Endothelial cell (in vitro differentiated cells): ENCODE results near the gene ADAMTS2. TPM values are rescaled to one million over a fixed set of nuclear protein-coding genes. Genes with fewer than 3 reads are reported as not detected.
A peak's percentile ranks its signal among the peaks of the same experiment; 100 is the strongest.

Source experiments
- DNase-seq: peaks from one replicate; pipeline ENCODE4 v3.0.0; 2021; ENCODE audit warnings: low spot score
- H3K27ac Mint-ChIP-seq: one replicate; pipeline ENCODE4 v1.8.0; 2021; ENCODE audit warnings: mixed read lengths, inconsistent platforms; ENCODE audit not compliant: unreplicated experiment
- H3K27me3 Mint-ChIP-seq: one replicate; pipeline ENCODE4 v1.8.0; 2021; ENCODE audit warnings: mild to moderate bottlenecking, moderate library complexity, mixed read lengths, inconsistent platforms; ENCODE audit not compliant: unreplicated experiment
- H3K36me3 Mint-ChIP-seq: one replicate; pipeline ENCODE4 v1.8.0; 2021; ENCODE audit warnings: mild to moderate bottlenecking, low read depth, mixed read lengths, inconsistent platforms; ENCODE audit not compliant: unreplicated experiment
- H3K4me1 Mint-ChIP-seq: one replicate; pipeline ENCODE4 v1.8.0; 2021; ENCODE audit warnings: mild to moderate bottlenecking, mixed read lengths, inconsistent platforms; ENCODE audit not compliant: unreplicated experiment
- H3K4me3 Mint-ChIP-seq: one replicate; pipeline ENCODE4 v1.8.0; 2021; ENCODE audit warnings: mild to moderate bottlenecking, mixed read lengths, inconsistent platforms; ENCODE audit not compliant: unreplicated experiment
- H3K9me3 Mint-ChIP-seq: one replicate; pipeline ENCODE4 v1.8.0; 2021; ENCODE audit warnings: mixed read lengths, inconsistent platforms; ENCODE audit not compliant: unreplicated experiment
- total RNA-seq: library from RNA; stranded (reverse); fragmentation: NEBNext Ultra II Directional; extraction: Animal tissue kit (Norgen Biotek cat#: 25700); gene quantifications from one replicate; pipeline ENCODE4 v1.2.1, GENCODE V29; 2021; ENCODE audit not compliant: unreplicated experiment
- TF ChIP-seq, protein P1 (sequence below): fragments of 200-600 bp; sonication (generic); IDR thresholded peaks from one replicate; pipeline ENCODE4 v1.5.0; 2021; ENCODE audit warnings: antibody characterized with exemption; ENCODE audit not compliant: unreplicated experiment

The ADAMTS2 gene
- total RNA-seq, 1 donor from 2014 or later, result 1.5 TPM

DNA sequence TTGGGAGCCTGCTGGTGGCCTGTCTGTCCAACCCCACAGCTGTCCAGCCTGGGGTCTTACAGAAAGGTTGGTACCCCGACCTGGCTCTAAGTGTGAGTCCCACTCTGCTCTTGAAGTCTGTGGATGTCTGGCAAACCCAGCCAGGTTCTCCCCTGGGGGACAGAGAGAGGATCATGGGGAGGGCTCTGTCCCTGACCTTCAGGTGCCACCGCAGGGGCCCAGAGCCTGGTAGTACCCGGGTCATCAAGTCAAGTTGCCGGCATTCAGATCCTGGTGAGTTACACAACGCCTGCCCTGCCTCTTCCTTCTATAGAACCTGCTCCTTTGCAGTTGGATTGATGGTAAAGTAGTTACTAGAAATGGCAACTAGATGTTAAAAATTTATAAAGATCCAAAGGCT, 66.7 kb downstream of the ADAMTS2 start:
- Mint-ChIP-seq H3K4me3 (no peak overlapping the region), H3K27me3 (peaks cover 5% of the 10 kb centered on the region), H3K4me1 (peaks cover 16% of the 10 kb centered on the region), H3K9me3 (no peaks in the 10 kb centered on the region), H3K36me3 (no peaks in the 10 kb centered on the region), H3K27ac (no peak overlapping the region)
- DNase-seq, result no peak
- TF ChIP-seq, protein P1, sequence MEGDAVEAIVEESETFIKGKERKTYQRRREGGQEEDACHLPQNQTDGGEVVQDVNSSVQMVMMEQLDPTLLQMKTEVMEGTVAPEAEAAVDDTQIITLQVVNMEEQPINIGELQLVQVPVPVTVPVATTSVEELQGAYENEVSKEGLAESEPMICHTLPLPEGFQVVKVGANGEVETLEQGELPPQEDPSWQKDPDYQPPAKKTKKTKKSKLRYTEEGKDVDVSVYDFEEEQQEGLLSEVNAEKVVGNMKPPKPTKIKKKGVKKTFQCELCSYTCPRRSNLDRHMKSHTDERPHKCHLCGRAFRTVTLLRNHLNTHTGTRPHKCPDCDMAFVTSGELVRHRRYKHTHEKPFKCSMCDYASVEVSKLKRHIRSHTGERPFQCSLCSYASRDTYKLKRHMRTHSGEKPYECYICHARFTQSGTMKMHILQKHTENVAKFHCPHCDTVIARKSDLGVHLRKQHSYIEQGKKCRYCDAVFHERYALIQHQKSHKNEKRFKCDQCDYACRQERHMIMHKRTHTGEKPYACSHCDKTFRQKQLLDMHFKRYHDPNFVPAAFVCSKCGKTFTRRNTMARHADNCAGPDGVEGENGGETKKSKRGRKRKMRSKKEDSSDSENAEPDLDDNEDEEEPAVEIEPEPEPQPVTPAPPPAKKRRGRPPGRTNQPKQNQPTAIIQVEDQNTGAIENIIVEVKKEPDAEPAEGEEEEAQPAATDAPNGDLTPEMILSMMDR, result no peak

DNA sequence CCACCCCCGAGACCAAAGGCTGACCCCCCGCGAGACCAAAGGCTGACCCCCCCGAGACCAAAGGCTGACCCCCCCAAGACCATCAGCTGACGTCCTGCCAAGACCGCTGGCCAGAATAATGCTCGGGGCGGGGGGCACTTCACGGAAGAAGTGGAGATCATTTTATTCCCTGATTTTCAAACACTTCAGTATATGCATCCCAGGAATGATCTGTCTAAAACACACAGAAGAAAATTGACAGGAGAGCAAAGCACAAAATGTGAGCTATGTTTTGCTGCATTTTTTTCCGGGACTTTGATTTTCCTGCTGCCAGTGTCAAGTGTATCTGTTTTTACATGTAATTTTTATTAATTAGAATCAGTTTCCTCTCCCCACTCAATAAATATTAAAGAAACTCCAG, 67.1 kb downstream of the ADAMTS2 start:
- H3K4me3 Mint-ChIP-seq, result no peak overlapping the region
- H3K9me3 Mint-ChIP-seq, result no peaks in the 10 kb centered on the region
- peaks cover 16% of the 10 kb centered on the region for H3K4me1 Mint-ChIP-seq
- peaks cover 5% of the 10 kb centered on the region for H3K27me3 Mint-ChIP-seq
- TF ChIP-seq, protein P1, result no peak
- H3K36me3 Mint-ChIP-seq, result no peaks in the 10 kb centered on the region
- no peak for DNase-seq
- no peak overlapping the region for H3K27ac Mint-ChIP-seq

DNA sequence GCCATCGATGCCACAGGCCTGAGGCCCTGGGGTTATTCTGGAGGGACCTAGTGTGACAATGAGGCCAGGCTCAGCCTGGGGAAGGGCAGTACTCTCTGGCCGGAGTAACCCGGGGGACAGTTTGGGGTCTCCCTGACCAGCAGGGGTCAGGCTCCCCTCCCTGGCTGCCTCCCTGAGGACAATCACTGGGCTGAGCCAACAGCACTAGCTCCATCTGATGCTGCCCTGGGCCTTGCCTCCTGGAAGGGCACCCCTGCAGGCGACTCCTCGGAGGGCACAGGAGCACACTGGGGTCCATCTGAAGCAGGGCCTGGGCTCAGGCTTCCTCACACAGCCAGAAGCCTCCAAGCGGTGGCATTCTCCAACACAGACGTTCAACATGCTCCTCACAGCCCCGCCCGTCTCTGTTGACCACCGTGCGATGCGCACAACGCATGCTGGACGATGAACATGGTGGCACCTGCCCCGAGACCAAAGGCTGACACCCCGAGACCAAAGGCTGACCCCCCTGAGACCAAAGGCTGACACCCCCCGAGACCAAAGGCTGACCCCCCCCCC, 68.3 kb downstream of the ADAMTS2 start:
- TF ChIP-seq, protein P1, result peak; percentile 13

DNA sequence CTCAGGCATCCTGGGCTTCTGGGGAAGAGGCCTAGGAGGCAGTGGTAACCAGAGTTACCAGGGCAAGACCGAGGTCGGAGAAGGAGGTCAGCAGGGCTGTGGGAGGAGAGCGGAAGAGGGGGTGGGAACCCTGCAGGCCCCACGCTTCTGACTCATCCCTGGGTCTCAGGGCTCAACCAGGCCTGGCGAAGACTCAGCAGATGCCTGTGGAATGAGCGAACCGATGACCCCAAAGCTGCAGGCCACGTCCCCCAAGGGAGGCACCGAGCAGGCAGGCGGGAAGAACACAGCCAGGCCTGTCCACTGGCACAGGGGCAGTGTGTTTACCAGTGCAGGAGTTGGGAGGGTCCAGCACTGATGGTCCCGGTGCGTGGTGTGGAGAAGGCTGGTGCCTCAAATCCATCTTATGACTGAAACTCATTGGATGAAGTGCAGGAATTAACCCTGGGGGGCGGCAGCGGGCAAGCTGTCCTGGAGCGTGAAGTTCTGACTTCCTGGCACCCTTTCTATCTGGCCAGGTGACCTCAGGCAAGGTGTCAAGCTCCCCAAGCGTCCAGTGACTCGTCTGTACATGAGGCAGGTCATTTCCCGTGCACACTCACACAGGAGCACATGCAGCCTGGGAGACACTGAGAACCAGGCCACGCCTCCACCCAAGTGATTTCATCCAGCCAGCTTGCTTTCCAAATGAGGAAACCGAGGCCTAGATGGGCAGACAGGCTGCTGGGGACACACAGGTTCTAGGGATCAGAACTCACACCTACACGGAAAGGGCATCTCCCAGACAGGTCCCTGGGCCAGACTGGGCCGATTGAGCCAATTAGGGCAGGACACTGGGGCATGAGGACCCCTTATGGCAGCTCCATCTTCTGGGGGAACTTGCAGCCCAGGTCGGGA, 69.1 kb downstream of the ADAMTS2 start:
- no peak for DNase-seq
- TF ChIP-seq, protein P1, result no peak
- H3K27ac Mint-ChIP-seq, result no peak overlapping the region
- H3K27me3 Mint-ChIP-seq, result peaks cover 4% of the 10 kb centered on the region
- H3K36me3 Mint-ChIP-seq, result no peaks in the 10 kb centered on the region
- no peak overlapping the region for H3K4me3 Mint-ChIP-seq
- H3K9me3 Mint-ChIP-seq, result no peaks in the 10 kb centered on the region
- peaks cover 16% of the 10 kb centered on the region for H3K4me1 Mint-ChIP-seq

More for the DNA sequence above, 68.3 kb downstream of the ADAMTS2 start:
- H3K27ac Mint-ChIP-seq, result no peak overlapping the region
- H3K27me3 Mint-ChIP-seq, result peaks cover 5% of the 10 kb centered on the region
- no peaks in the 10 kb centered on the region for H3K9me3 Mint-ChIP-seq
- H3K36me3 Mint-ChIP-seq, result no peaks in the 10 kb centered on the region
- peaks cover 16% of the 10 kb centered on the region for H3K4me1 Mint-ChIP-seq
- H3K4me3 Mint-ChIP-seq, result no peak overlapping the region
- peak; percentile 41 for DNase-seq

DNA sequence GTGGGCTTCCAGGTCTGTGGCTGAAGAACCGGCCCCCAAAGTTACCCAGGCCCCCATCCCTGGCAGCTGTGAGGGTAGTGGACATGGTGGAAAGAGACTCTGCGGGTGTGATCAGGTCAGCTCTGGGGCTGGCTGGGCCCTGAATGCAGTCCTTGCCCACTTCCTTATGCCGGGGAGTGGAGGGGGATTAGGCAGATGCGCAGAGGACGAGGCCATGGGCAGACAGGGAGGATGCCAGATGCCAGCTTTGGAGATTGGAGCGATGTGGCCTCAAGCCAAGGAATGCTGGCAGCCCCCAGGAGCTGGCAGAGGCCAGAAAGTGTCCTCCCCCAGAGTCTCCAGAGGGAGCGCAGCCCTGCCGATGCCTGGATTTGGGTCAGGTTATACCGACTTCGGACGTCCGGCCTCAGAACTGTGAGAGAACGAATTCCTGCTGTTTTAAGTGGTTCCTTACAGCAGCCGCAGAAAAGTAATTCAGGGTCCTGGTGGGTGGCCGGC, 69.8 kb downstream of the ADAMTS2 start:
- Mint-ChIP-seq H3K4me1 (peaks cover 16% of the 10 kb centered on the region), H3K27me3 (peaks cover 4% of the 10 kb centered on the region), H3K27ac (no peak overlapping the region), H3K9me3 (no peaks in the 10 kb centered on the region), H3K36me3 (no peaks in the 10 kb centered on the region), H3K4me3 (no peak overlapping the region)
- TF ChIP-seq, protein P1, result no peak
- no peak for DNase-seq
